ENCODE results near the gene SMU1.

- TF ChIP-seq CTCF (IDR thresholded peaks at IDR 0.05; ENCODE audit: low read depth, low read length) (no peak), EZH2phosphoT487 (IDR thresholded peaks at IDR 0.05; ENCODE audit: low read depth) (no peak)
Observed at GRCh38 chr9:33109097-33109496, 32.6 kb upstream of the SMU1 start.
